OCI-LY1 (cell line): Measurements from ENCODE around the gene CBX6.

Experiments
- CTCF ChIP-seq: fragments of 200-600 bp; sonication (generic), shearing (Covaris generic); IDR thresholded peaks from 2 replicates; pipeline ENCODE4 v1.5.1; 2017; ENCODE audit warnings: mild to moderate bottlenecking, antibody characterized with exemption, low read length, moderate library complexity, mixed read lengths
- EZH2 ChIP-seq: fragments of 200-600 bp; sonication (generic), shearing (Covaris generic); IDR thresholded peaks from 2 replicates; pipeline ENCODE4 v1.8.0; 2017; ENCODE audit warnings: borderline replicate concordance, mixed run types, mild to moderate bottlenecking, antibody characterized with exemption, low read length, moderate library complexity, mixed read lengths

- TF ChIP-seq CTCF: no peak
- TF ChIP-seq EZH2: no peak
Observed at GRCh38 chr22:38861927-38862326, 10.1 kb downstream of the CBX6 start.
